Mucosa of stomach (tissue), 1 donor: Measurements from ENCODE around the gene CFL1.
A peak's percentile ranks its signal among the peaks of the same experiment; 100 is the strongest.
"Not testable (repeated sequence)": the region's sequence is repeated elsewhere in the genome, so short reads cannot be mapped to it uniquely, and the experiment has no call there.

ENCODE experiments used
- H3K27me3 ChIP-seq: one replicate; pipeline ENCODE4 v1.7.0; 2013; ENCODE audit warnings: mild to moderate bottlenecking, low read length; ENCODE audit not compliant: control insufficient read depth, insufficient read depth
- H3K36me3 ChIP-seq: one replicate; pipeline ENCODE4 v1.7.0; 2013; ENCODE audit warnings: low read length; ENCODE audit not compliant: control insufficient read depth, insufficient read depth
- H3K4me1 ChIP-seq: one replicate; pipeline ENCODE4 v1.7.0; 2013; ENCODE audit warnings: mild to moderate bottlenecking, low read length; ENCODE audit not compliant: control insufficient read depth, insufficient read depth
- H3K4me3 ChIP-seq: one replicate; pipeline ENCODE4 v1.7.0; 2013; ENCODE audit warnings: low read length
- H3K9ac ChIP-seq: one replicate; pipeline ENCODE4 v1.7.0; 2013; ENCODE audit warnings: mild to moderate bottlenecking, low read length, moderate library complexity
- H3K9me3 ChIP-seq: one replicate; pipeline ENCODE4 v1.7.0; 2013; ENCODE audit warnings: mild to moderate bottlenecking, low read length, moderate library complexity; ENCODE audit not compliant: control insufficient read depth
- donor health status: Pancreatic carcinoma.

The CFL1 gene

DNA sequence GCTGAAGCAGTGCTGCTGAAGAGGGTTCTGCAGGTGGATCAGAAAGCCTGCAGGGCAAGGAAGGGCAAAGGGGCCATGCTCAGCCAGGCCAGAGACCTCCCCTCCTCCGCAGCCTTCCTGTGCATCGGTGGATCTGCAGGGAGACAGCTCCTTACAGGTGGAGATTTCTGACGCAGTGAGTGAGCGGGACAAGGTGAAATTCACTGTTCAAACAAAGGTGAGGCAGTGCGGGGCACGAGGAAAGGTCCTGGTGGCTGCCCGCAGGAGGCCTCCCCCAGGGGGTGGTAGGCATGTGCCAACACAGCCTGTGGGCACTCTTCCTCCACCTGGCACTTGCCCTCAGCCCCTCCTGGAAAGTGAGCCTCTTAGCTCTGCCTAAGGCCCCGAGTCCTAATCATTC lies 8.6 kb downstream of the CFL1 start:
- Histone ChIP-seq H3K9me3 (peaks cover 5% of the 10 kb centered on the region), H3K36me3 (peaks cover 33% of the 10 kb centered on the region), H3K9ac (no peak overlapping the region), H3K27me3 (no peaks in the 10 kb centered on the region), H3K4me3 (no peak overlapping the region), H3K4me1 (peaks cover 55% of the 10 kb centered on the region)

DNA sequence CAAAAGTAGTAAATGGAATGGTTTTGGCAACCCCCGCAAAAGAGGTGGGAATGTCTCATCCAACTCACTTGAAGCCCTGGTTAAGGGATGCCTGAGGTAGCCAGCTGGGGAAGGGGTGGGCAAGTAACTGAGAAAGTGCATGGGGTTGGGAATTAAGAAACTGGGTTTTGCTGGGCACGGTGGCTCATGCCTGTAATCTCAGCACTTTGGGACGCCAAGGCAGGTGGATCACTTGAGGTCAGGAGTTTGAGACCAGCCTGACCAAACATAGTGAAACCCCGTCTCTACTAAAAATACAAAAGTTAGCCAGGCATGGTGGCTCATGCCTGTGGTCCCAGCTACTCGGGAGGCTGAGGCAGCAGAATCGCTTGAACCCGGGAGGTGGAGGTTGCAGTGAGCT lies 9.3 kb downstream of the CFL1 start:
- H3K36me3 ChIP-seq, result peaks cover 29% of the 10 kb centered on the region

DNA sequence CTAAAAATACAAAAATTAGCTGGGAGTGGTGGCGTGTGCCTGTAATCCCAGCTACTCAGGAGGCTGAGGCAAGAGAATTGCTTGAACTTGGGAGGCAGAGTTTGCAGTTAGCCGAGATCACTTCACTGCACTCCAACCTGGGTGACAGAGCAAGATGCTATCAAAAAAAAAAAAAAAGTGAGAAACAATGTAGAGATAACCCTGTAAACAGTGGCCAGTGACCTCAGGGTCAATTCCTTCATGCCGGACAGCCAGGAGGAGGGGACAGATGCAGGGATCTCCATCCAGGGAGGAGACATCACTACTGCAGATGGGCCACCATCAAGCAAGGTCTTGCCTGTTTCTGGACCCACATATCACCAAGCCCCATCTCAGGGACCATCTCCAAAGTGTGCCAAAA lies 10.2 kb downstream of the CFL1 start:
- Histone ChIP-seq H3K4me1 (peaks cover 41% of the 10 kb centered on the region), H3K9me3 (peaks cover 5% of the 10 kb centered on the region), H3K36me3 (peaks cover 19% of the 10 kb centered on the region)

More for the DNA sequence above, 9.3 kb downstream of the CFL1 start:
- not testable (repeated sequence) for H3K4me3 ChIP-seq, H3K9me3 ChIP-seq, H3K9ac ChIP-seq, H3K27me3 ChIP-seq
- H3K4me1 ChIP-seq, result peaks cover 50% of the 10 kb centered on the region

DNA sequence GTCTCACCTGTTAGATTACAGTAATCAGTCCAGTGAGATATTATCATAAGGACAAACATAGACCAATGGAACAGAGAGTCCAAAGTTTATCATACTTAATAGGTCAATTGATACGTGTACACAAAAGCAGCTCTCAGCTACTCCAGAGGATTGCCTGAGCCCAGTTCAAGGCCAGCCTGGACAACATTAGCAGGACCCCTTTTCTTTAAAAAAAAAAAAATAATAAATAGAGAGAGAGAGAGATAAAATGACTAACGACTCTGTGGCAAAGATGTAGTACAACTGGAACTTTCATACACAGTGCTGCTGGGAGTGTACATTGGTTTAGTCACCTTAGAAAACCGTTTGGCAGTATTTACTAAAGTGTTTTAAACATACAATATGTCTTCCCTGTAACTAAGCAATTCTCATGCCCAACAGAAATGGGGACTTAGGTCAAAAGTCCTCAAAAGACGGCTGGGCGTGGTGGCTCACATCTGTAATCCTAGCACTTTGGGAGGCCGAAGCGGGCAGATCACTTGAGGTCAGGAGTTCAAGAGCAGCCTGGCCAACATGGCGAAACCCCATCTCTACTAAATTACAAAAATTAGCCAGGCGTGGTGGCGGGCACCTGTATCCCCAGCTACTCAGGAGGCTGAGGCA lies 13.6 kb downstream of the CFL1 start:
- H3K27me3 ChIP-seq, result no peaks in the 10 kb centered on the region
- no peaks in the 10 kb centered on the region for H3K9me3 ChIP-seq
- peaks cover 10% of the 10 kb centered on the region for H3K4me1 ChIP-seq
- H3K36me3 ChIP-seq, result no peaks in the 10 kb centered on the region
- no peak overlapping the region for H3K4me3 ChIP-seq
- H3K9ac ChIP-seq, result no peak overlapping the region

More for the DNA sequence above, 10.2 kb downstream of the CFL1 start:
- Histone ChIP-seq H3K27me3 (no peaks in the 10 kb centered on the region), H3K4me3 (no peak overlapping the region), H3K9ac (no peak overlapping the region)

DNA sequence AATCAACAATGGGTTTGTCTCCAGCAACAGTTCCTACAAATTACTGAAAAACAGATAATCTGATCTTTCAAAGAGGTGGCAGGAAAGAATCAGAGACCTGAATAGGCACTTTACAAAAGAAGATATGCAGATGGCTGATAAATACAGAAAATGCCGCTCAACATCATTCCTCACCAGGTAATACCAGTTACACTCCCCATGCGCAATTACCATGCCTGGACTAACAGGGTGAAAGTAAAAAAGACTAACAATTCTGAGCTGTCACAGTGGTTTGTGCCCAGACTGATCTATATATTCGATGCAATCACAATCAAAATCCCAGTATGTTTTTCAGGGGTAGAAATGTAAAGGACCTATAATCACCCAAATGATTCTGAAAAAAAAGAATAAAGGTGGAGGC lies 14.2 kb downstream of the CFL1 start:
- Histone ChIP-seq H3K9ac (no peak overlapping the region), H3K36me3 (no peaks in the 10 kb centered on the region), H3K27me3 (no peaks in the 10 kb centered on the region), H3K9me3 (no peaks in the 10 kb centered on the region), H3K4me1 (peaks cover 5% of the 10 kb centered on the region), H3K4me3 (no peak overlapping the region)

DNA sequence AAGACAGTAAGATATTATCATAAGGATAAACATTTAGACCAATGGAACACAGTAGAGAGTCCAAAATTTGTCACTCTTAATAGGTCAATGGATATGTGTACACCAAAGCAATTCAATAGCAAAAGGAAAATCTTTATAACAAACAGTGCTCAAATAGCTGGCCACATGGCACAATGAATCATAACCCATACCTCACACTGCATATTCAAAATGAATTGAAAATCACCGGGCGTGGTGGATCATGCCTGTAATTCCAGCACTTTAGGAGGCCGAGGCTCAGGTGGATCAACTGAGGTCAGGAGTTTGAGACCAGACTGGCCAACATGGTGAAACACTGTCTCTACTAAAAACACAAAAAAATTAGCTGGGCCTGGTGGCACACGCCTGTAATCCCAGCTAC lies 15.8 kb downstream of the CFL1 start:
- Histone ChIP-seq H3K9me3 (no peaks in the 10 kb centered on the region), H3K9ac (no peak overlapping the region), H3K27me3 (no peaks in the 10 kb centered on the region), H3K4me3 (no peak overlapping the region), H3K4me1 (peaks cover 5% of the 10 kb centered on the region), H3K36me3 (no peaks in the 10 kb centered on the region)

DNA sequence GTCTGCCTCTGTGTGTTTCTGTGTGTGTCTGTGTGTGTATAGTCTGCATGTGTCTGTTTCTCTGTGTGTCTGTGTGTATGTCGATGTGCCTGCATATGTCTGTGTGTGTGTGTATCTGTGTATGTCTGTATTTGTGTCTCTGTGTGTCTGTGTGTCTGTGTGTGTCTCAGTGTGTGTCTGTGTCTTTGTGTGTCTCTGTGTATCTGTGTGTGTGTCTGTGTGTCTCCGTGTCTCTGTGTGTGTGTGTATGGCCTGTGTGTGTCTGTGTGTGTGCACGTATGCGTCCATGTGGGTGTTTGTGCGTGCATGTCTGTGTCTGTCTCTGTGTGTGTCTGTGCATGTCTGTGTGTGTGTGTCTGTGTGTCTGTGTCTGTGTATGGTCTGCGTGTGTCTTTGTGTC lies 23.8 kb downstream of the CFL1 start:
- H3K27me3 ChIP-seq, result peaks cover 17% of the 10 kb centered on the region
- no peaks in the 10 kb centered on the region for H3K36me3 ChIP-seq
- H3K9me3 ChIP-seq, result no peaks in the 10 kb centered on the region
- H3K4me3 ChIP-seq, result peak overlapping the region; percentile 67
- peaks cover 13% of the 10 kb centered on the region for H3K4me1 ChIP-seq
- no peak overlapping the region for H3K9ac ChIP-seq

DNA sequence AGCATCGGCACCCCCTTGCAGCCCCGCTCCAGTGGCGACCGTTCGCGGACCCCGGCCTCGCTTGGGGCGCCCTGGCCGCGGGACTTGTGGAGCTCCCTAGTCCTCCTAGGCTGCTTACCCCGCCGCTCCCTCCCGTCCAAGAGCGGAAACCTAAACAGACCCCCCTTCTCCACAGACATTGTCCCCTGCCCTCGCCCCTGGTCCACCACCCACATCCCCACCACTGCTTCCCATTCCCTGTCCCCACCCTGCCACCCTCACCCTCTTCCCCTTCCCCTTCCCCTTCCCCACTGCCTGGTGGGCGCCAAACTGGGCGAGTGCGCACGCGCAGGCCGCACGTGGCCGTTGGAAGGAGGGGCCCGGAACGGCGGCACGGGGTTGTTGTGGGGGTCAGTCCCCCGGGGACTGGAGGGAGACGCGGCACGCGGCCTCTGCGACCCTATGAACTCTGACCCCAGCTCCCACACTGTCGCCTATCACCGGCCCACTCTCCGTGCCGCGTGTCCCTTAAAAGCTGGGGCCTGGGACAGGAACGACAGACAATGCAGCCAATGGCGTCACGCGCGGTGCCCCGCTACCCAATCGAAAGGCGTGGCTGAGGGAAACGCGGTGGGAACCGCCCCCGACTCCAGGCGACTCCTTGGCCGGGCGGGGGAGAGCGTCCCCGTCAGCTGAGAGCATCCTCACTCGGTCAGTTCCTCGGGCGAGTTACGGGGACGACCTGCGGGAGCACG lies 24.5 kb downstream of the CFL1 start, which contains the start of gene SNX32:
Gene SNX32 (plus strand): TSS at position 667 of the 734 bp plus-strand sequence. CDS start 103 bp downstream, outside the sequence.
- H3K9me3 ChIP-seq, result no peaks in the 10 kb centered on the region
- peak within 1 kb of the TSS; percentile 56 for H3K9ac ChIP-seq
- peaks cover 18% of the 10 kb centered on the region for H3K27me3 ChIP-seq
- peaks cover 13% of the 10 kb centered on the region for H3K4me1 ChIP-seq
- peak within 1 kb of the TSS; percentile 67 for H3K4me3 ChIP-seq
- H3K36me3 ChIP-seq, result no peaks in the 10 kb centered on the region

DNA sequence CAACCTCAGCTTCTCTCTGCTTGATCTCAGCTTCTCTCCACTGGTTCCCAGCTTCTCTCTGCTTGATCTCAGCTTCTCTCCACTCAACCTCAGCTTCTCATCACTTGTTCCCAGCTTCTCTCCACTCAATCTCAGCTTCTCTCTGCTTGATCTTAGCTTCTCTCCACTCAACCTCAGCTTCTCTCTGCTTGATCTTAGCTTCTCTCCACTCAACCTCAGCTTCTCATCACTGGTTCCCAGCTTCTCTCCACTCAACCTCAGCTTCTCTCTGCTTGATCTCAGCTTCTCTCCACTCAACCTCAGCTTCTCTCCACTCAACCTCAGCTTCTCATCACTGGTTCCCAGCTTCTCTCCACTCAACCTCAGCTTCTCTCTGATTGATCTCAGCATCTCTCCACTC lies 25.7 kb downstream of the CFL1 start:
- H3K9me3 ChIP-seq, H3K4me3 ChIP-seq, H3K36me3 ChIP-seq, H3K9ac ChIP-seq: not testable (repeated sequence)
- H3K27me3 ChIP-seq, result peaks cover 18% of the 10 kb centered on the region
- peaks cover 13% of the 10 kb centered on the region for H3K4me1 ChIP-seq

DNA sequence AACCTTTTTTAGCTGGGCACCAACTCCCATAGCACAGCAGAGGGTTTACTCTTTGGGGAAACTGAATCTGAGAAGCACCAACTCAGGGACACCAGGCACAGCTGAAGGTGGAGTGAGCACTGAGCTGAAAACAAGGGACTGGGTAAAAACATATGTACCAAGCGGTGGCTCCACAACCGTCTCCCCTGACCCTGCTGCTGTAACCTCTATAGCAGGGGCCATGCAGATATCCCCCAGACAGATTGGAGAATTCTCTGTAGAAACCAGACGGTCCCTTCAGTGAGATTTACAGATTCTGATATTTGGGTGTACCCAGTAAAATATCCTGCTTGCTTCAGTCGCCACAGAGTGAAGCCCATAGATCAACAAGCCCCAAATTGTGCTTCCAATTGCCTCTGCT lies 28.5 kb downstream of the CFL1 start:
- peaks cover 13% of the 10 kb centered on the region for H3K4me1 ChIP-seq
- H3K36me3 ChIP-seq, result no peaks in the 10 kb centered on the region
- H3K9me3 ChIP-seq, result no peaks in the 10 kb centered on the region
- H3K4me3 ChIP-seq, result no peak overlapping the region
- peaks cover 18% of the 10 kb centered on the region for H3K27me3 ChIP-seq
- no peak overlapping the region for H3K9ac ChIP-seq

DNA sequence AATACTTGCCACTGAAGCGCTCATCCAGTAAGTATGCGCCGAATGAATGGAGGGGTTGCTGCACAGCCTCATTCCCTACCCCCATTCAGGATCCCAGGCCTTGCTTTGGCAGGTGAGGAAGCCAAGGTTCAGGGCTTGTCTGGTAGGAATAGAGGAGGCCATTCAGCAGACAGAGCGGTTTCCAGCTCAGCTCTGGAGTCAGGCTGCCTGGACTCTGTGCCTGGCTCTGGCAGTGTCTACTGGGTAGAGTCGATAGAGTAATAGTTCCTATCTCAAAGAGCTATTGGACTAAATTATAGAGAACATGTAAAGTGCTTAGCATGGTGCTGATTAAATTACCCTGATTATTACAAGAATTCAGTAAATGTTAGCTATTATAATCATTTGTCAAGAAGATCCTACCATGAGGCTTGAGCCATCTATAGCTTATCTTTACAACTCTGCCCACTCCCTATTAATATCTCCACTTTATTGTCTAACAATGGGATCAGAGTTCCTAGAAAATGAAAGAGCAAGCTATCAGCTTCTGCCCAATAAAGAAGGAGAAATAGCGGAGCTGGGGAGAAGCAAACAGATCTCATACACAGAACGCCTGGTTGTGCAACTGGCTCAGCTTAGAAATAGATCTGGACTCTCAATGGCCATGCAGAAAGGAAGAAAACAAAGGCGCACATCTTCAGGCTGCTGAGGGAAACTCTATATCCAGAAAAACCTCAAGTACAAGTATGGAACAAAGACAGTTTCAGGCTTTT lies 30.8 kb downstream of the CFL1 start:
- Histone ChIP-seq H3K4me3 (no peak overlapping the region), H3K27me3 (peaks cover 7% of the 10 kb centered on the region), H3K4me1 (peaks cover 13% of the 10 kb centered on the region), H3K9me3 (no peaks in the 10 kb centered on the region), H3K9ac (no peak overlapping the region), H3K36me3 (no peaks in the 10 kb centered on the region)
